Measurements from ENCODE around the gene ENGASE.

DNA sequence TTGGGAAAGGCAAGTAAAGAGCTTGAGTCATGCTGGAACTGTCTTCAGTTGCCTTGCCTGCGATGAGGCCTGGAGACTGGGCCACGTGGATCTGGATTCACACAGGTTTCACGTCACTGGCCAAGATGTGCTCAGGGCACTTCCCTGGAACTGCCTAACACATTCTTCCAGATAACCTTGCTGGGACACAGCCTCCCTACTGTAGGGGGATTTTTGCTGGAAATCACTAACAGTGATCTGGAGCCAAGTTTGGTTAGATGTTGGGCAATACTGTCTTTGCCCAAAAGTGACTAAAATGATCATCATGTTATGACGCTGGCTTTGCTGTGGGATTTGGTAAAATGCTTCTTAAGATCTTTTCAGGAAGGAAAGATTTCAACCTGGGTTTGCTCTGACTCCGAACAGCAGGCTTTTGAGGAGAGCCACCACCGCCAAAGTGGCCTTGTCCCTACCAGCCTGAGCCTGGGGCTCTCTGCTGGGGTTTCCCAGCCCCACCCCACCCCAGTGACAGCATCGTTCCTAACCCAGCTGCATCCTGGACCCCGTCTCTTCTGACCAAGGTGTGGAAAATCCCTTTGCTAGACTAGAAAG lies 36.0 kb upstream of the ENGASE start:
- TF ChIP-seq, protein P1, sequence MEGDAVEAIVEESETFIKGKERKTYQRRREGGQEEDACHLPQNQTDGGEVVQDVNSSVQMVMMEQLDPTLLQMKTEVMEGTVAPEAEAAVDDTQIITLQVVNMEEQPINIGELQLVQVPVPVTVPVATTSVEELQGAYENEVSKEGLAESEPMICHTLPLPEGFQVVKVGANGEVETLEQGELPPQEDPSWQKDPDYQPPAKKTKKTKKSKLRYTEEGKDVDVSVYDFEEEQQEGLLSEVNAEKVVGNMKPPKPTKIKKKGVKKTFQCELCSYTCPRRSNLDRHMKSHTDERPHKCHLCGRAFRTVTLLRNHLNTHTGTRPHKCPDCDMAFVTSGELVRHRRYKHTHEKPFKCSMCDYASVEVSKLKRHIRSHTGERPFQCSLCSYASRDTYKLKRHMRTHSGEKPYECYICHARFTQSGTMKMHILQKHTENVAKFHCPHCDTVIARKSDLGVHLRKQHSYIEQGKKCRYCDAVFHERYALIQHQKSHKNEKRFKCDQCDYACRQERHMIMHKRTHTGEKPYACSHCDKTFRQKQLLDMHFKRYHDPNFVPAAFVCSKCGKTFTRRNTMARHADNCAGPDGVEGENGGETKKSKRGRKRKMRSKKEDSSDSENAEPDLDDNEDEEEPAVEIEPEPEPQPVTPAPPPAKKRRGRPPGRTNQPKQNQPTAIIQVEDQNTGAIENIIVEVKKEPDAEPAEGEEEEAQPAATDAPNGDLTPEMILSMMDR (IDR thresholded peaks at IDR 0.05), result no peak
- TF ChIP-seq POLR2A (IDR thresholded peaks at IDR 0.05), result no peak

All from Peyer's patch (tissue), 4 donors.